NCI-H1417 (cell line): Measurements from ENCODE around the gene GAS5.

Source experiments
- DNase-seq, 3 experiments: peaks; one replicate each; lab custom pipeline; 2025; lab: John Stamatoyannopoulos, UW

The GAS5 gene

DNA sequence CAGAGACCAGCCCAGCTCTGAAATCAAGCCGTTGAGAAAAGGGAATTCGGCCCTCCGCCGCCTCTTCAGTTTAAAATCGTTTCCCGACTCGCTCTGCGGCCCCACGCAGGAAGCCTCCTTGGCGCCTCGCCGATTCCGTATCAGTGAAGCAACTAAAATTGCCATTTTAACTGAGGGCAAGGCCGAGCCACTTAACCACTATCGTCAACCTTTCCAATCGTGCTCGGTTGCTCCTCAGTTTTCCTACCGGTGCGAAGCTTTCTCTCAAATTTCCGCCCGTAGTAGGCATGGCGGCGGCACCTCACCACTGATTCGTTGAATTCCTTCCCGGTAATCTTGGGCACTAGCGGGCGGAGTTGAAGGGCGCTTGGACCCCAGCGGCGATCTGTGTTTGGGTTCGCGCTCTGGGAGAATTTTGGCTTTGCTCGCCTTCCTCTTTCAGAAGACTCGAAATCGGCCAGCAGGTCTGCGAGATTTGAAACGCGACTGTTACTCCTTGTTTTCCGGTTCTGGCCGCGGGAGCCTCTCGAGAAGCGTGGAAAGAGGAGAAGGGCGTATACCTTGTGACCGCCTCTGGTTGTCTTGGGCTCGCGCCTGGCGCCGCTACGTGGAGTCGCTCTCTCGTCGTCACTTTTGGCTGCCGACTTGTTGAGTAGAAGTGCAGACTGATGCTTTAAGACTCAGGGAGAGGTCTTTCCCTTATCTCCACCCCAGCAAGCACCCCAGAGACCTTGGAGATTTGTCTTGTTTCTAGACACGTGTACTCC, 43.3 kb downstream of the GAS5 start, which contains the start of the genes CENPL and DARS2:
Gene CENPL, minus strand, starts transcription at position 569 of the 767 bp plus-strand sequence. CDS start 13,584 bp downstream, outside the sequence.
Gene DARS2, plus strand, starts transcription at position 359 of the 767 bp plus-strand sequence. CDS start 557 bp downstream, outside the sequence.
- peak; percentile 98 to 100 (median 99) for DNase-seq

DNA sequence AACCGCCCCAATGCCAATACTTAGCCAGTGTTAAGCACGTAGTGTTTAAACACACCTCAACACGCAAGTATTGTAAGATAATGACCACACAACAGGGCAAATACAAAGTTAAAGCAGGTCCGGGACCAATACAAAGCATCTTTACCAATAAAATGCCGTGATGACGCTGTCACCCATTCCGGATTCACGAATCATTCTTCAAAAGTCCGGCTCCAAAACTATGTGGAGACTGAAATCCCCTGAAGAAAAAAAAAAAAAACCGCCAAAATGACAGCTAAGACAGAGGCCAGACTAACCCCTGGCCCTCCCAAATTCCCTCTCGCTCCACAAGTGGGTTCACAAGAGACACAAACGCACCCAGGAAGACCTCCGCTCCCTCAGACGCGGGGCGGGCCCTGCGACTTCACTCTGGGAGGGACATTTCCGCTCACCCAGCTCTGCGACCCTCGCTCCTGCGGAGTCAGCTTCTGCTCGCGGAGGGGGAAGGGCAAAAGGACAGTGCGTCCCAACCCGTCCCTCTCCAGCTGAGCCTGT, 43.9 kb downstream of the GAS5 start:
- peak in 2 of 3 experiments; percentile 40 to 56 for DNase-seq

DNA sequence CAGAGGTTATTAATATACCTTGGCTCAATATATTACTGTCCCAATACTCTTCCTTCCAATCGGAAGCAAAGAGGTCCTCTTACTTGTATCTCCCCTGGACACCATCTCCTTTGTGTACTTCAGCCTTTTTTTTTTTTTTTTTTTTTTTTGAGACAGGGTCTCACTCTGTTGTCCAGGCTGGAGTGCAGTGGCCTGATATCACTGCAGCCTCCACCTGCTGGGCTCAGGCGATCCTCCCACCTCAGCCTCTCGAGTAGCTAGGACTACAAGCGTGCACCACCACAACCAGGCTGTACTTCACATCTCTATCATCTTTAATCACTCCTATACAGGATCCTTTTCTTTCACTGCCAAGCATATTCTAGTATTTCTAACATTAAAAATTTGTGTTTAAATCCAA, 46.1 kb downstream of the GAS5 start:
- no peak for DNase-seq

DNA sequence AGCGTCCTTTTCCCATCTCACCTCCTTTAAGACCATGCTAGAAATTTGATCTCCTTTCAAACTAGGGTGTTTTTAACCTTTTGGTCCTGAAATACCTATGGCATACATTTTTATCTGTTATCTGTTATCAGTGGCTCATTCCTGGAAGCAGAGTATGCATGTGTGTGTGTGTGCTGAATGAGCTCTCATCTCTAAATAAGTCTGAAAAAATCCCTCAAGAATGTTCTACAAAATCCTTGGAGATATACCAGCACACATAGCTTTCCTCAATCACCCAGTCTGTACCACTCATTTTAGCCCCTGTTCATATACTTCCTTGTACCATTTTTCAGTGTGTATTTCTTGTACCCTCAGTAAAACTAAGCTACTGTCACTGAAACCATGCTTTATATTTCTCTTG, 49.3 kb downstream of the GAS5 start:
- DNase-seq, result no peak
